K562 (cell line): ENCODE measurements around the gene OSBP2. TPM values are rescaled to one million over a fixed set of nuclear protein-coding genes. Genes with fewer than 3 reads are reported as not detected.

Experiments
- ATAC-seq: fragments of 200-7000 bp; cut with Tn5 transposase; 3 replicates; pipeline ENCODE4 v1.9.1; 2020; ENCODE audit warnings: moderate library complexity
- BruUV-seq: library from RNA; stranded (reverse); fragments of 400-500 nt; replicated peaks from 2 replicates; lab custom pipeline; 2021; lab: Mats Ljungman, UMichigan
- CTCF ChIA-PET: fragments of 300-600 bp; formaldehyde crosslinking; extraction: SDS; loops from one replicate; lab custom pipeline; 2021; ENCODE audit warnings: low intra/inter-chr PET ratio; lab: Yijun Ruan, JAX
- POLR2A ChIA-PET: fragments of 300-600, 350-650 bp; sonication (Branson Sonifier 250); formaldehyde crosslinking; extraction: SDS; loops from one replicate; lab custom pipeline; 2021; ENCODE audit warnings: antibody characterized with exemption, inconsistent platforms; lab: Yijun Ruan, JAX
- DNase-seq, 4 experiments: peaks; one replicate each; pipeline versions ENCODE4 v3.0.0 to v3.0.0-alpha.2; 2011 to 2018; ENCODE audit warnings: low spot score in 3 of 4, mixed read lengths in 3 of 4; ENCODE audit errors: extremely low read depth in 1 of 4
- FAIRE-seq: peaks from 2 replicates; lab custom pipeline; 2011; peaks lifted over from hg19 to GRCh38; lab: Jason Lieb, UNC
- H2AFZ ChIP-seq: 2 replicates; pipeline ENCODE4 v1.6.0; 2011; ENCODE audit warnings: low read depth, low read length, control low read depth, inconsistent platforms
- H3K27ac ChIP-seq: fragments of 200-600 bp; 3 replicates; pipeline ENCODE4 v1.8.0; 2011; ENCODE audit warnings: low read depth, mild to moderate bottlenecking, control low read depth, inconsistent platforms, low read length, moderate library complexity, mixed read lengths; ENCODE audit errors: extremely low read depth
- H3K27me3 ChIP-seq, 2 experiments: fragments of 300-600 bp in 1 of 2; 2 replicates in 1 of 2; 3 replicates in 1 of 2; pipeline versions ENCODE4 v1.6.0 to v1.8.0; 2011; ENCODE audit warnings: inconsistent platforms in 2 of 2, low read length in 2 of 2, mild to moderate bottlenecking in 1 of 2, mixed read lengths in 1 of 2, moderate library complexity in 1 of 2; ENCODE audit not compliant: control insufficient read depth in 2 of 2, insufficient read depth in 2 of 2
- H3K36me3 ChIP-seq: fragments of 300-600 bp; 3 replicates; pipeline ENCODE4 v1.8.0; 2011; ENCODE audit warnings: mild to moderate bottlenecking, low read length, inconsistent platforms; ENCODE audit not compliant: control insufficient read depth, insufficient read depth
- H3K4me1 ChIP-seq, 2 experiments: fragments of 200-600 bp in 1 of 2; replicated peaks in 1 of 2; 2 replicates in 1 of 2; 3 replicates in 1 of 2; pipeline versions ENCODE4 v1.5.1 to v1.8.0; 2011; ENCODE audit warnings: inconsistent platforms in 2 of 2, low read length in 2 of 2, mild to moderate bottlenecking in 1 of 2, mixed read lengths in 1 of 2, moderate library complexity in 1 of 2; ENCODE audit not compliant: control insufficient read depth in 2 of 2, insufficient read depth in 2 of 2
- H3K4me2 ChIP-seq: 2 replicates; pipeline ENCODE4 v1.6.1; 2011; ENCODE audit warnings: low read length, control low read depth, inconsistent platforms, mixed read lengths; ENCODE audit not compliant: insufficient read depth
- H3K4me3 ChIP-seq: fragments of 200-600 bp; sonication (generic), shearing (Covaris generic); 2 replicates; pipeline ENCODE4 v1.5.1; 2016; ENCODE audit warnings: control low read depth, inconsistent platforms
- H3K79me2 ChIP-seq: fragments of 200-600 bp; 3 replicates; pipeline ENCODE4 v1.8.0; 2011; ENCODE audit warnings: low read length, inconsistent platforms; ENCODE audit not compliant: control insufficient read depth, insufficient read depth
- H3K9ac ChIP-seq, 2 experiments: 2 replicates each; pipeline versions ENCODE4 v1.6.0 to v1.6.1; 2011; ENCODE audit warnings: low read depth in 2 of 2, low read length in 2 of 2, control low read depth in 1 of 2, inconsistent platforms in 1 of 2, mild to moderate bottlenecking in 1 of 2, mixed read lengths in 1 of 2; ENCODE audit not compliant: insufficient read depth in 1 of 2
- H3K9me1 ChIP-seq: one replicate; pipeline ENCODE4 v1.6.0; 2011; ENCODE audit warnings: inconsistent platforms, mild to moderate bottlenecking, low read length, moderate library complexity; ENCODE audit not compliant: control insufficient read depth, insufficient read depth
- H3K9me3 ChIP-seq: replicated peaks from 2 replicates; pipeline ENCODE4 v1.5.1; 2011; ENCODE audit warnings: low read depth, low read length, inconsistent platforms; ENCODE audit not compliant: control insufficient read depth, insufficient read depth
- H4K20me1 ChIP-seq: replicated peaks from 2 replicates; pipeline ENCODE4 v1.6.1; 2011; ENCODE audit warnings: low read length, inconsistent platforms, mixed read lengths; ENCODE audit not compliant: control insufficient read depth, insufficient read depth
- CAMTA2 ChIP-seq: fragments of 250-450 bp; sonication (Bioruptor Pico); conservative IDR thresholded peaks from 2 replicates; pipeline ENCODE4 v1.5.1; 2022
- DNMT1 ChIP-seq: fragments of 450-650 bp; IDR thresholded peaks from 2 replicates; pipeline ENCODE4 v1.6.1; 2016; ENCODE audit warnings: antibody characterized with exemption, mild to moderate bottlenecking
- MEIS2 ChIP-seq: fragments of 450-650 bp; IDR thresholded peaks from 2 replicates; pipeline ENCODE4 v1.6.1; 2014; ENCODE audit warnings: mild to moderate bottlenecking; ENCODE audit not compliant: partially characterized antibody
- NCOA4 ChIP-seq: fragments of 450-650 bp; IDR thresholded peaks from 2 replicates; pipeline ENCODE4 v1.6.1; 2018; ENCODE audit warnings: mild to moderate bottlenecking; ENCODE audit not compliant: partially characterized antibody
- PHF8 ChIP-seq: fragments of 200-600 bp; sonication (generic); IDR thresholded peaks from 2 replicates; pipeline ENCODE4 v1.6.1; 2012; ENCODE audit warnings: mixed run types, mild to moderate bottlenecking, inconsistent platforms, low read length, moderate library complexity, borderline replicate concordance
- PYGO2 ChIP-seq: fragments of 450-650 bp; IDR thresholded peaks from 2 replicates; pipeline ENCODE4 v1.6.1; 2016; ENCODE audit warnings: mild to moderate bottlenecking, missing genetic modification characterization, moderate library complexity, missing compliant biosample characterization
- SP1 ChIP-seq: sonication (generic); formaldehyde crosslinking; IDR thresholded peaks from 2 replicates; pipeline ENCODE4 v1.8.1; 2022; ENCODE audit warnings: mild to moderate bottlenecking, missing genetic modification reagents
- SP2 ChIP-seq: IDR thresholded peaks from 2 replicates; pipeline ENCODE4 v1.6.1; 2011; ENCODE audit warnings: mild to moderate bottlenecking, low read depth, low read length, moderate library complexity; ENCODE audit not compliant: poor library complexity, severe bottlenecking; ENCODE audit errors: extremely low read depth
- ZNF561 ChIP-seq: fragments of 450-650 bp; formaldehyde crosslinking; conservative IDR thresholded peaks from 2 replicates; pipeline ENCODE4 v1.4.0; 2020; ENCODE audit warnings: mild to moderate bottlenecking, moderate library complexity
- ZNF766 ChIP-seq: fragments of 200-800 bp; sonication (Bioruptor generic); conservative IDR thresholded peaks from 2 replicates; pipeline ENCODE4 v1.6.1; 2016; ENCODE audit warnings: missing genetic modification characterization, missing compliant biosample characterization
- WGBS: fragments of 100-300 bp; shearing (Covaris generic); methylation state at CpG from one replicate; pipeline ENCODE4 v1.1.6; 2016; ENCODE audit warnings: low coverage, mixed read lengths; ENCODE audit not compliant: insufficient coverage; ENCODE audit errors: missing lambda C conversion rate; 5-methylcytosine and 5-hydroxymethylcytosine counted together
- in situ Hi-C: fragments of 300-500 bp; cut with MboI; formaldehyde crosslinking; loops from 4 replicates; pipeline ENCODE4 v1.15.0; 2018; ENCODE audit warnings: inconsistent platforms, mixed read lengths
- intact Hi-C: fragments of 100-400 bp; cut with micrococcal nuclease; formaldehyde crosslinking; loops from 2 replicates; pipeline ENCODE4 v1.14.2; 2022
- polyA plus RNA-seq, 8 experiments: library from polyadenylated mRNA; depleted of rRNA in 4 of 8; stranded (reverse) in 5 of 8; unstranded in 3 of 8; fragments of >200 nt; fragmentation: Nextera tagmentation in 2 of 8; fragmentation: Illumina TruSeq in 1 of 8; extraction: Ambion mirVana in 2 of 8; extraction: Trizol in 1 of 8; gene quantifications; 2 replicates each; pipeline versions ENCODE4 v1.2.1 to v1.2.3, GENCODE V29; 2011 to 2014; ENCODE audit warnings: inconsistent platforms in 1 of 8, missing spikeins in 1 of 8
- total RNA-seq, 7 experiments: library from RNA; depleted of rRNA in 6 of 7; stranded (reverse); fragments of >200 nt in 6 of 7; fragmentation: Illumina TruSeq in 2 of 7; extraction: Trizol in 2 of 7; gene quantifications; 2 replicates each; pipeline versions ENCODE4 v1.2.1 to v1.2.3, GENCODE V29; 2011 to 2021; ENCODE audit warnings: low replicate concordance in 1 of 7
- TF ChIP-seq, protein P1 (sequence below): fragments of 250-450 bp; sonication (Bioruptor Pico); IDR thresholded peaks from 2 replicates; pipeline ENCODE4 v1.4.0; 2020; ENCODE audit warnings: mild to moderate bottlenecking, moderate library complexity, borderline replicate concordance
- TF ChIP-seq, protein P2 (sequence below): fragments of 250-450 bp; sonication (Bioruptor Pico); IDR thresholded peaks from 2 replicates; pipeline ENCODE4 v1.5.0; 2020; ENCODE audit warnings: mild to moderate bottlenecking
- TF ChIP-seq, protein P3 (sequence below), 2 experiments: IDR thresholded peaks; 2 replicates each; pipeline ENCODE4 v1.6.1; 2011; ENCODE audit warnings: borderline replicate concordance in 1 of 2, control low read depth in 1 of 2, low read depth in 1 of 2, low read length in 1 of 2, mild to moderate bottlenecking in 1 of 2, mixed read lengths in 1 of 2, moderate library complexity in 1 of 2; ENCODE audit not compliant: insufficient read depth in 1 of 2, insufficient read length in 1 of 2, poor library complexity in 1 of 2, severe bottlenecking in 1 of 2; ENCODE audit errors: extremely low read depth in 1 of 2
- TF ChIP-seq, protein P4 (sequence below): fragments of 250-450 bp; sonication (Bioruptor Pico); IDR thresholded peaks from 2 replicates; pipeline ENCODE4 v1.8.0; 2021; ENCODE audit warnings: moderate library complexity, mild to moderate bottlenecking, inconsistent platforms

The OSBP2 gene
- total and polyA plus RNA-seq, 9 of the 15 experiments (the other 6 are each of a cell fraction or from before 2014, with no cell fraction given): 0.52 to 29.5 (median 21.6) TPM

DNA sequence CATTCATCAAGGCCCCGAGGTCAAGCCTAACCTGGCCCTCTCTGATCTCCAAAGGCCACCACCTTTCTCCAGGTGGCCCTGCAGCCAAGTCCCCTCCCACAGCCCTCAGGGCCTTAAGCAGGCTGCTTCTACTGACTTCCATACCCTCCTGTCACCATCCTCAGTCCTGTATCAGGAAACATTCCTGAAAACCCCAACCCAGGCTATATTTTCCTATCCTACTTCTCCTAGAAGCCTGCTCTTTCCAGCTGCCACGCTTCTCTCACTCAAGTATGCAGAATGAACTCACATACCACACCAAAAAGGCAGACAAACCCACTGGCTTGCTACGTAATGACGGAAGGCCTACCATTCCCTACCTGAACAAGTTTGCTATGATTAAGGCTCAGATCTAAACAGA, 250.3 kb downstream of the OSBP2 start:
- H3K27me3 ChIP-seq: no peaks in the 10 kb centered on the region
- BruUV-seq: no TSS peak
- H3K27ac ChIP-seq: no peak overlapping the region
- H3K4me2 ChIP-seq: no peak overlapping the region
- no peak overlapping the region for H2AFZ ChIP-seq
- H3K79me2 ChIP-seq: no peaks in the 10 kb centered on the region
- intact Hi-C loops (no loop called here), in situ Hi-C loops (no loop called here)
- H3K4me1 ChIP-seq: no peaks in the 10 kb centered on the region
- no peak for FAIRE-seq
- ChIA-PET POLR2A (interaction anchor here (1.0 to 1.3 kb wide), 3 partner anchors 24 to 139 kb away, joined by 3 to 4 read pairs (median 4); partner anchors contain the start of genes MORC2, SMTN and TUG1), CTCF (no interaction called here)
- no peak for TF ChIP-seq SP2
- TF ChIP-seq, protein P1, sequence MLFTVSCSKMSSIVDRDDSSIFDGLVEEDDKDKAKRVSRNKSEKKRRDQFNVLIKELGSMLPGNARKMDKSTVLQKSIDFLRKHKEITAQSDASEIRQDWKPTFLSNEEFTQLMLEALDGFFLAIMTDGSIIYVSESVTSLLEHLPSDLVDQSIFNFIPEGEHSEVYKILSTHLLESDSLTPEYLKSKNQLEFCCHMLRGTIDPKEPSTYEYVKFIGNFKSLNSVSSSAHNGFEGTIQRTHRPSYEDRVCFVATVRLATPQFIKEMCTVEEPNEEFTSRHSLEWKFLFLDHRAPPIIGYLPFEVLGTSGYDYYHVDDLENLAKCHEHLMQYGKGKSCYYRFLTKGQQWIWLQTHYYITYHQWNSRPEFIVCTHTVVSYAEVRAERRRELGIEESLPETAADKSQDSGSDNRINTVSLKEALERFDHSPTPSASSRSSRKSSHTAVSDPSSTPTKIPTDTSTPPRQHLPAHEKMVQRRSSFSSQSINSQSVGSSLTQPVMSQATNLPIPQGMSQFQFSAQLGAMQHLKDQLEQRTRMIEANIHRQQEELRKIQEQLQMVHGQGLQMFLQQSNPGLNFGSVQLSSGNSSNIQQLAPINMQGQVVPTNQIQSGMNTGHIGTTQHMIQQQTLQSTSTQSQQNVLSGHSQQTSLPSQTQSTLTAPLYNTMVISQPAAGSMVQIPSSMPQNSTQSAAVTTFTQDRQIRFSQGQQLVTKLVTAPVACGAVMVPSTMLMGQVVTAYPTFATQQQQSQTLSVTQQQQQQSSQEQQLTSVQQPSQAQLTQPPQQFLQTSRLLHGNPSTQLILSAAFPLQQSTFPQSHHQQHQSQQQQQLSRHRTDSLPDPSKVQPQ: no peak
- TF ChIP-seq NCOA4: no peak
- no peak for TF ChIP-seq CAMTA2 (CRISPR knock-in tag)
- TF ChIP-seq ZNF766 (CRISPR knock-in tag): no peak
- TF ChIP-seq, protein P2, sequence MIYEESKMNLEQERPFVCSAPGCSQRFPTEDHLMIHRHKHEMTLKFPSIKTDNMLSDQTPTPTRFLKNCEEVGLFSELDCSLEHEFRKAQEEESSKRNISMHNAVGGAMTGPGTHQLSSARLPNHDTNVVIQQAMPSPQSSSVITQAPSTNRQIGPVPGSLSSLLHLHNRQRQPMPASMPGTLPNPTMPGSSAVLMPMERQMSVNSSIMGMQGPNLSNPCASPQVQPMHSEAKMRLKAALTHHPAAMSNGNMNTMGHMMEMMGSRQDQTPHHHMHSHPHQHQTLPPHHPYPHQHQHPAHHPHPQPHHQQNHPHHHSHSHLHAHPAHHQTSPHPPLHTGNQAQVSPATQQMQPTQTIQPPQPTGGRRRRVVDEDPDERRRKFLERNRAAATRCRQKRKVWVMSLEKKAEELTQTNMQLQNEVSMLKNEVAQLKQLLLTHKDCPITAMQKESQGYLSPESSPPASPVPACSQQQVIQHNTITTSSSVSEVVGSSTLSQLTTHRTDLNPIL (CRISPR knock-in tag): no peak
- TF ChIP-seq PHF8: no peak
- no peak for TF ChIP-seq ZNF561 (CRISPR knock-in tag)
- no peak for TF ChIP-seq DNMT1
- no peak for TF ChIP-seq SP1 (CRISPR knock-in tag)
- TF ChIP-seq, protein P3, sequence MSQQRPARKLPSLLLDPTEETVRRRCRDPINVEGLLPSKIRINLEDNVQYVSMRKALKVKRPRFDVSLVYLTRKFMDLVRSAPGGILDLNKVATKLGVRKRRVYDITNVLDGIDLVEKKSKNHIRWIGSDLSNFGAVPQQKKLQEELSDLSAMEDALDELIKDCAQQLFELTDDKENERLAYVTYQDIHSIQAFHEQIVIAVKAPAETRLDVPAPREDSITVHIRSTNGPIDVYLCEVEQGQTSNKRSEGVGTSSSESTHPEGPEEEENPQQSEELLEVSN (IDR thresholded peaks at IDR 0.05; ENCODE audit: borderline replicate concordance in 1 of 2, extremely low read depth in 1 of 2, insufficient read depth in 1 of 2, insufficient read length in 1 of 2, low read depth in 1 of 2, low read length in 1 of 2, poor library complexity in 1 of 2, severe bottlenecking in 1 of 2): no peak
- TF ChIP-seq PYGO2 (tag): no peak
- no peak for TF ChIP-seq MEIS2
- TF ChIP-seq, protein P4, sequence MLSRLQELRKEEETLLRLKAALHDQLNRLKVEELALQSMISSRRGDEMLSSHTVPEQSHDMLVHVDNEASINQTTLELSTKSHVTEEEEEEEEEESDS (CRISPR knock-in tag): no peak
- no peak for DNase-seq
- peaks cover 97% of the 10 kb centered on the region for H3K36me3 ChIP-seq
- ATAC-seq: no peak
- H4K20me1 ChIP-seq: no peaks in the 10 kb centered on the region
- H3K9me1 ChIP-seq: peaks cover 3% of the 10 kb centered on the region
- 100% methylated on average over 4 of the region's 4 CpGs for WGBS
- H3K9me3 ChIP-seq: no peaks in the 10 kb centered on the region
- no peak overlapping the region for H3K9ac ChIP-seq
- H3K4me3 ChIP-seq: no peak overlapping the region
